ENCODE results near the gene BPIFB3. TPM values are rescaled to one million over a fixed set of nuclear protein-coding genes. Genes with fewer than 3 reads are reported as not detected.
"Not testable (repeated sequence)": the region's sequence is repeated elsewhere in the genome, so short reads cannot be mapped to it uniquely, and the experiment has no call there.

Gene BPIFB3
- total RNA-seq, 5 donors from 2014 or later (not counting 1 experiment from before 2014, with no cell fraction given): not detected

DNA sequence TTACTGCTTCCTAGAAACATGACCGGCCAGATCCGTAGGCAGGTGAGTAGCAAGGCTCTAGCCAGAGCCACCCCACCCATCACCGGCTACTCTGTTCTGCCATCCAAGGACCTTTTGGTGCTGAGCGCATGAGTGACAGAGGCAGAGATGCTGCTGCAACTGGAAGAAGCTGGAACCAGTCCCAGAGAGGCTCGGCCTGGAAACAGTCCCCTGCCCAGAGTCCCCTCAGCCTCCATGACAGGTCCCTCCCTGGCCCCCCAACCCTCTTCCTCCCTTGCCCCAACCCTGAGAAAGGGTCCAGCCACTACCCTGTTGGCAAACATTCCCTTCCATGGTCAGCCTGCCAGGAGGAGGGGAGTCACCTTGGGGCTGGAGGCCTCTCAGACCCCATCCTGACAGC, 57.6 kb downstream of the BPIFB3 start:
- POLR2A ChIA-PET: interaction anchor here in 1 of 2 donors (0.7 kb wide), 1 partner anchor 1202 kb away, joined by 8 read pairs; no protein-coding TSS in a partner anchor
- Mint-ChIP-seq H3K9me3 (no peaks in the 10 kb centered on the region), H3K27ac (no peak overlapping the region), H3K36me3 (no peaks in the 10 kb centered on the region), H3K4me1 (no peaks in the 10 kb centered on the region), H3K27me3 (peaks cover 0 to 1% of the 10 kb centered on the region in 2 donors), H3K4me3 (no peak overlapping the region)
- ATAC-seq (replicated peaks in 1 of 4): no peak
- WGBS (ENCODE audit: insufficient coverage): 100% methylated on average over 4 of the region's 5 CpGs
- CTCF ChIA-PET: no interaction called here
- Histone ChIP-seq H3K27me3 (replicated peaks in 1 of 2; ENCODE audit: control insufficient read depth in 2 of 2, extremely low read depth in 1 of 2, insufficient read depth in 2 of 2, low read length in 1 of 2) (peaks cover 0 to 9% of the 10 kb centered on the region in 2 experiments), H3K4me3 (ENCODE audit: control insufficient read depth in 1 of 2, extremely low read depth in 1 of 2, low read length in 1 of 2) (no peak overlapping the region), H3K9me3 (no peaks in the 10 kb centered on the region), H3K36me3 (ENCODE audit: control insufficient read depth in 2 of 2, extremely low read depth in 1 of 2, insufficient read depth in 1 of 2, low read length in 1 of 2) (no peaks in the 10 kb centered on the region), H3K27ac (ENCODE audit: low read length) (no peak overlapping the region), H3K4me1 (ENCODE audit: control insufficient read depth in 1 of 2, extremely low read depth in 1 of 2, insufficient read depth in 2 of 2, low read length in 2 of 2) (no peaks in the 10 kb centered on the region)
- no peak for DNase-seq

DNA sequence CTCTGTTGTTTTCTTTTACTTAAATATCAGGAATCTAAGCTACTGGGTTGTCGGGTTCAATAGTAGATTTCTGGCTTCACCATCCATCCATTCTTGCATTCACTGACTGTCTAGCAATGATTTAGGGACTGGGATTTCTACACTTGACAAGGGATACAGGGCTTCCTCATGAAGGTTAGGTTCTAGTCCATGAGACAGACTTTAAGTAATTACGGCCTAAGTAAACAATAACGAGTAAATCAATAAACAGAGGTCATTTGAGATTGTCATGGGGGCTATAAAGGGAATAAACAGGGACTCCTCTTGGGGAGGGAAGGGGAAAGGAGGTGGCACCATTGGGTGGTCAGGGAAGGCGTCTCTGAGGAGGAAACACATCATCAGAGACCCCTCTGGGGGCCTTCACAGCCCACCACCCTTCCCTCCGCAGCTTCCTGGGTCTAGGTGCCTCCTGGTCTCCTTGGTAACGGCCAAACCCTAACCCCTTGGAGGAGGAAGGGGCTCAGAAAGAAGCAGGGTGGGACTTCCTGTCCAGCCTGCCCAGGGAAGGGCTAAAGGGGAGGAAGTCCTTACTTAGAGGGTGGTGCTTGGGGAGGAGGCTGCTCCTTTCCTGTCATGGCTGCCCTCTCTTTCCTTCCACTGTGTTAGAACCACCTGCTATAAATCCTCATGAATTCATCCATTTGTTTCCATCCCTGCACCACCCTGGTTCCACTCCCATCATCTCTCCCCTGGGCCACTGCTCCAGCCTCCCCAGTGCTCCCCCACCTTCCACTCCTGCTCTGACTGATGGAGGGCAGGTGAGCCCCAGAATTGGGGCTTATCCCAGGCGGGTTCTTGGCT, 59.1 kb downstream of the BPIFB3 start:
- H3K9me3 Mint-ChIP-seq: no peaks in the 10 kb centered on the region
- no peak overlapping the region for H3K4me3 ChIP-seq (ENCODE audit: control insufficient read depth in 1 of 2, extremely low read depth in 1 of 2, low read length in 1 of 2)
- CTCF ChIA-PET: no interaction called here
- H3K36me3 ChIP-seq (ENCODE audit: control insufficient read depth in 2 of 2, extremely low read depth in 1 of 2, insufficient read depth in 1 of 2, low read length in 1 of 2): no peaks in the 10 kb centered on the region
- no peak overlapping the region for H3K27ac ChIP-seq (ENCODE audit: low read length)
- H3K27me3 Mint-ChIP-seq: peaks cover 0 to 2% of the 10 kb centered on the region in 2 donors
- H3K4me1 Mint-ChIP-seq: no peaks in the 10 kb centered on the region
- H3K4me3 Mint-ChIP-seq: no peak overlapping the region
- peaks cover 0 to 9% of the 10 kb centered on the region in 2 experiments for H3K27me3 ChIP-seq (replicated peaks in 1 of 2; ENCODE audit: control insufficient read depth in 2 of 2, extremely low read depth in 1 of 2, insufficient read depth in 2 of 2, low read length in 1 of 2)
- POLR2A ChIA-PET: no interaction called here
- no peaks in the 10 kb centered on the region for H3K4me1 ChIP-seq (ENCODE audit: control insufficient read depth in 1 of 2, extremely low read depth in 1 of 2, insufficient read depth in 2 of 2, low read length in 2 of 2)
- no peaks in the 10 kb centered on the region for H3K9me3 ChIP-seq
- WGBS (ENCODE audit: insufficient coverage): 77% methylated on average over 3 of the region's 7 CpGs
- no peaks in the 10 kb centered on the region for H3K36me3 Mint-ChIP-seq
- no peak for DNase-seq
- no peak overlapping the region for H3K27ac Mint-ChIP-seq
- no peak for ATAC-seq (replicated peaks in 1 of 4)

DNA sequence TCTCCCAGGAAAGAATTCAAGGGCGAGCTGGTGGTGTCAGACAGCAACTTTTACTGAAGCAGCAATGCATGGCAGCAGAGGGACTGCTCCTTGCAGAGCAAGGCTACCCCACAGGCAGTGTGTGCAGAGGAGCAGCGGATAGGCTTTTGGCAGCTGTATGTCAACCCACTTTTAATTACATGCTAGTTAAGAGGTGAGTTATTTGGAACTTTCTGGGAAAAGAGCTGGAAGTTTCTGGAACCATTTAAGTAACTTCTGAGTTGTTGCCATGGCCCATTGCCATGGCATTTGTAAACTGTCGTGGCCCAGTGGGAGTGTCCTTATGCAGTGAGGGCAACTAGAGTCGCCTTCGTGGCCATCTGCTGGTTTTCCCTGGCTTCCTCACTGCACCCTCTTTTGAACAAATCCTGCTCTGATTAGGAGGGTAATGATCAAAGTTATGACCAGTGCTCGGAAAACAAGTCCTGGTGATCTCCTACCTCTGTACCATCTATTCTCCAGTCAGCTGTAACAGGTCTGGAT, 59.7 kb downstream of the BPIFB3 start:
- no peaks in the 10 kb centered on the region for H3K4me1 Mint-ChIP-seq
- Histone ChIP-seq H3K27ac (ENCODE audit: low read length) (no peak overlapping the region), H3K27me3 (replicated peaks in 1 of 2; ENCODE audit: control insufficient read depth in 2 of 2, extremely low read depth in 1 of 2, insufficient read depth in 2 of 2, low read length in 1 of 2) (peaks cover 0 to 9% of the 10 kb centered on the region in 2 experiments), H3K4me3 (ENCODE audit: control insufficient read depth in 1 of 2, extremely low read depth in 1 of 2, low read length in 1 of 2) (no peak overlapping the region), H3K9me3 (no peaks in the 10 kb centered on the region), H3K4me1 (ENCODE audit: control insufficient read depth in 1 of 2, extremely low read depth in 1 of 2, insufficient read depth in 2 of 2, low read length in 2 of 2) (no peaks in the 10 kb centered on the region), H3K36me3 (ENCODE audit: control insufficient read depth in 2 of 2, extremely low read depth in 1 of 2, insufficient read depth in 1 of 2, low read length in 1 of 2) (no peaks in the 10 kb centered on the region)
- WGBS (ENCODE audit: insufficient coverage): 73% methylated on average over 2 of the region's 6 CpGs
- DNase-seq (no peak), ATAC-seq (replicated peaks in 1 of 4) (no peak)
- no peak overlapping the region for H3K4me3 Mint-ChIP-seq
- no peaks in the 10 kb centered on the region for H3K36me3 Mint-ChIP-seq
- H3K27me3 Mint-ChIP-seq: peaks cover 0 to 2% of the 10 kb centered on the region in 2 donors
- POLR2A ChIA-PET: no interaction called here
- H3K27ac Mint-ChIP-seq: no peak overlapping the region
- CTCF ChIA-PET: no interaction called here
- H3K9me3 Mint-ChIP-seq: no peaks in the 10 kb centered on the region

DNA sequence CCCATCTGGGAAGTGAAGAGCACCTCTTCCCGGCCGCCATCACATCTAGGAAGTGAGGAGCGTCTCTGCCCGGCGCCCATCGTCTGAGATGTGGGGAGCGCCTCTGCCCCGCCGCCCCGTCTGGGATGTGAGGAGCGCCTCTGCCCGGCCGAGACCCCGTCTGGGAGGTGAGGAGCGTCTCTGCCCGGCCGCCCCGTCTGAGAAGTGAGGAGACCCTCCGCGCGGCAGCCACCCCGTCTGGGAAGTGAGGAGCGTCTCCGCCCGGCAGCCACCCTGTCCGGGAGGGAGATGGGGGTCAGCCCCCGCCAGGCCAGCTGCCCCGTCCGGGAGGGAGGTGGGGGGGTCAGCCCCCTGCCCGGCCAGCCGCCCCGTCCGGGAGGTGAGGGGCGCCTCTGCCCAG, 61.8 kb downstream of the BPIFB3 start:
- H3K27ac ChIP-seq (ENCODE audit: low read length); H3K4me3 Mint-ChIP-seq; H3K9me3 Mint-ChIP-seq; H3K27me3 Mint-ChIP-seq; POLR2A ChIA-PET; H3K4me1 Mint-ChIP-seq; H3K27me3 ChIP-seq (replicated peaks in 1 of 2; ENCODE audit: control insufficient read depth in 2 of 2, extremely low read depth in 1 of 2, insufficient read depth in 2 of 2, low read length in 1 of 2); H3K9me3 ChIP-seq; H3K36me3 Mint-ChIP-seq; DNase-seq; H3K36me3 ChIP-seq (ENCODE audit: control insufficient read depth in 2 of 2, extremely low read depth in 1 of 2, insufficient read depth in 1 of 2, low read length in 1 of 2); ATAC-seq (replicated peaks in 1 of 4); CTCF ChIA-PET; H3K27ac Mint-ChIP-seq; H3K4me1 ChIP-seq (ENCODE audit: control insufficient read depth in 1 of 2, extremely low read depth in 1 of 2, insufficient read depth in 2 of 2, low read length in 2 of 2); H3K4me3 ChIP-seq (ENCODE audit: control insufficient read depth in 1 of 2, extremely low read depth in 1 of 2, low read length in 1 of 2): not testable (repeated sequence)
- WGBS (ENCODE audit: insufficient coverage): 87% methylated on average over 3 of the region's 34 CpGs

DNA sequence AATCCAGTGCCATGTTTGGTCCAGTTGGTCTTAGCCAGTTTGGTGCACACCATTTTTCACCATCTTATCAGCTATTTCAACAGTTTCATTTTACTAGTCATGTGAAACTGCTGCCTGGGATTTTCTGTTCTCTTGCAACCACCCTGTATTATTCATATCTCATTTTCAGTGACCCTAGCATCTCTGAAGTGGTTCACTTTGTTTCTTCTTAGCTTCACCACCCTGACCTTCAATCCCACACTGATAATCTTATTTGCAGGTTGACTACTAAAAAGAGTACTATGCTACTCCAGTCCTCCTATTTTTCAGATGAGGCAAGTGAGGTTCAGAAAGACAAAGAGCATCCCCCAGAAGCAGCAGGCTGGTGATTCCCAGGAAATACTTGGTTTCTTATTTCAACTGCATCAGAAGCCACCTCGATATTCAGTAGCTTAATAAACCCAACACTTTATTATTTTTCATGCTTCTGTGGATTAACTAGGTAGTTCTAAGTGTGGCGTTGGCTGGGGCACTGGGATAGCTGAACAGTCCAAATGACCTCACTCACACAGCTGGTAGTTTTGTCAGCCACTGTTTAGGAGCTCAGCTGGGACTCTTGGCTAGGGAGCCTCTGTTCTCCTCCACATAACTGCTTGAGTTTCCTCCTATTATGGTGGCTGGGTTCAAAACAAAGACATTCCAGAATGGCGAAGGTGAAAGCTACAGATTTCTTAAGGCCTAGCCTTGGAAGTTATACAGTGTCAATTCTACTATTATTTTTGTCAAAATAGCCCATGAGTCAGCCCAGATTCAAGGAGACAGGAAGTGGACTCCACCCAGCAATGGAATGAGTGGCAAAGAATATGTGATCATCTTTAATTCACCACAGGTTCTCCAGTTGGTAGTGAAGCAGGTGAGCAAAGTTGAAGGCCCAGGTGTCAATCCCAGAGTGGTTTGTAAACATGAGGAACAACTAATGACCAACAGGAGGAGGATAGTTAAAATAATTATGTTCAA, 66.3 kb downstream of the BPIFB3 start:
- Histone ChIP-seq H3K9me3 (no peaks in the 10 kb centered on the region), H3K27me3 (replicated peaks in 1 of 2; ENCODE audit: control insufficient read depth in 2 of 2, extremely low read depth in 1 of 2, insufficient read depth in 2 of 2, low read length in 1 of 2) (peaks cover 0 to 9% of the 10 kb centered on the region in 2 experiments), H3K36me3 (ENCODE audit: control insufficient read depth in 2 of 2, extremely low read depth in 1 of 2, insufficient read depth in 1 of 2, low read length in 1 of 2) (no peaks in the 10 kb centered on the region), H3K27ac (ENCODE audit: low read length) (no peak overlapping the region), H3K4me3 (ENCODE audit: control insufficient read depth in 1 of 2, extremely low read depth in 1 of 2, low read length in 1 of 2) (no peak overlapping the region), H3K4me1 (ENCODE audit: control insufficient read depth in 1 of 2, extremely low read depth in 1 of 2, insufficient read depth in 2 of 2, low read length in 2 of 2) (no peaks in the 10 kb centered on the region)
- CTCF ChIA-PET: interaction anchor here in 1 of 2 donors (0.8 kb wide), 1 partner anchor 1186 kb away, joined by 3 read pairs; no protein-coding TSS in a partner anchor
- Mint-ChIP-seq H3K4me1 (peaks cover 0 to 5% (median 5%) of the 10 kb centered on the region in 3 donors), H3K4me3 (no peak overlapping the region), H3K27ac (no peak overlapping the region), H3K36me3 (no peaks in the 10 kb centered on the region), H3K9me3 (no peaks in the 10 kb centered on the region), H3K27me3 (peaks cover 10 to 19% of the 10 kb centered on the region in 2 donors)
- WGBS (ENCODE audit: insufficient coverage): no CpG with 5 or more reads among the region's 3 CpGs
- DNase-seq (no peak), ATAC-seq (replicated peaks in 1 of 4) (peak in 2 of 4 experiments; percentile 36 to 40)
- POLR2A ChIA-PET: no interaction called here

DNA sequence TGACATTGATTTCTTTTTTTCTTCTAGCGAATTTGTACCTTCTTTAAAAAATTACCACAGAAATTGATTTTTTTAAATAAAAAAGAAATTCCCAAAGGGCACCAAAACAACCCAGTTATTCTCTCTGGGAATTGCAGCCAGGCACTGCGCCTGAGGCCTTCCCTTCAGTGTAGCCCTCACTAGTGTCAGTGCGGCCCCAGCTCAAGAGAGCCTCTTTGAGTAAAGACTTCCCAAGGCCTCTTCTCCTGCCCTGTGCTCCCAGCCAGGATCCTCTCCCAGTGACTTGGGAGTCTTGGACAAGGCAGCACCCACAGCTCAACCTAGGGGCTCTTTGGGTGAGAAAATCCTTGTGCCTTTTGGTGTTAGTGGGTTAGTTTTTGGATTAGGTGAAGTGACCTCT, 67.2 kb downstream of the BPIFB3 start:
- ChIA-PET POLR2A (no interaction called here), CTCF (interaction anchor here in 1 of 2 donors (0.5 kb wide), 1 partner anchor 278 kb away, joined by 3 read pairs; no protein-coding TSS in a partner anchor)
- Mint-ChIP-seq H3K27me3 (peaks cover 10 to 27% of the 10 kb centered on the region in 2 donors), H3K36me3 (no peaks in the 10 kb centered on the region), H3K9me3 (no peaks in the 10 kb centered on the region), H3K27ac (no peak overlapping the region), H3K4me1 (peaks cover 0 to 5% (median 5%) of the 10 kb centered on the region in 3 donors), H3K4me3 (no peak overlapping the region)
- no peak for ATAC-seq (replicated peaks in 1 of 4)
- Histone ChIP-seq H3K27ac (ENCODE audit: low read length) (no peak overlapping the region), H3K4me3 (ENCODE audit: control insufficient read depth in 1 of 2, extremely low read depth in 1 of 2, low read length in 1 of 2) (no peak overlapping the region), H3K36me3 (ENCODE audit: control insufficient read depth in 2 of 2, extremely low read depth in 1 of 2, insufficient read depth in 1 of 2, low read length in 1 of 2) (no peaks in the 10 kb centered on the region), H3K27me3 (replicated peaks in 1 of 2; ENCODE audit: control insufficient read depth in 2 of 2, extremely low read depth in 1 of 2, insufficient read depth in 2 of 2, low read length in 1 of 2) (peaks cover 0 to 17% of the 10 kb centered on the region in 2 experiments), H3K4me1 (ENCODE audit: control insufficient read depth in 1 of 2, extremely low read depth in 1 of 2, insufficient read depth in 2 of 2, low read length in 2 of 2) (no peaks in the 10 kb centered on the region), H3K9me3 (no peaks in the 10 kb centered on the region)
- no peak for DNase-seq
- WGBS (ENCODE audit: insufficient coverage): 90% methylated on average over 2 of the region's 3 CpGs

All from T-cell (primary cell).